Iris pigment epithelial cell (primary cell): ENCODE data around the gene TRAPPC6A.
A peak's percentile ranks its signal among the peaks of the same experiment; 100 is the strongest.
"Not testable (repeated sequence)": the region's sequence is repeated elsewhere in the genome, so short reads cannot be mapped to it uniquely, and the experiment has no call there.

Experiments used
- DNase-seq: peaks from one replicate; pipeline ENCODE4 v3.0.0-alpha.2; 2011; ENCODE audit warnings: low read depth

Gene TRAPPC6A

GRCh38 chr19:45130236-45130635, 47.8 kb downstream of the TRAPPC6A start:
- DNase-seq: no peak

GRCh38 chr19:45128806-45129205, 49.2 kb downstream of the TRAPPC6A start:
- no peak for DNase-seq

DNA sequence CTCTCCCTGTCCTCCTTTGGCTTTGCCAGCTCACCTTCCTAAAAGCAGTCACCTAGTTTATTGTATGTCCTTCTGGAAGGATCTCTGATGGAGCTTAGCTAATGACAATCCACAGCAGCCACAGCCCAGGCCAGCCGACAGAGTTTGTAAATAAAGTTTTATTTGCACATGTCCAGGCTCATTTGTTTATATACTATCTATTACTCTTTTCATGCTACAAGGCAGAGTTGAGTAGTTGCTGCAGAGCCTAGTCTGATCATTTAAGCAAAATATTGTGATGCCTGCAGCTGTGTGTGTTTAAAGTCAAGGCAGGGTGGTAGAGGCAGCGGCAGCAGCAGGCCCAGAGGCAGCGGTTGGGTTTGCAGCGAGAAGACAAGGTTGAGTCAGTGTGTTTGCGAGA, 49.9 kb downstream of the TRAPPC6A start:
- no peak for DNase-seq

DNA sequence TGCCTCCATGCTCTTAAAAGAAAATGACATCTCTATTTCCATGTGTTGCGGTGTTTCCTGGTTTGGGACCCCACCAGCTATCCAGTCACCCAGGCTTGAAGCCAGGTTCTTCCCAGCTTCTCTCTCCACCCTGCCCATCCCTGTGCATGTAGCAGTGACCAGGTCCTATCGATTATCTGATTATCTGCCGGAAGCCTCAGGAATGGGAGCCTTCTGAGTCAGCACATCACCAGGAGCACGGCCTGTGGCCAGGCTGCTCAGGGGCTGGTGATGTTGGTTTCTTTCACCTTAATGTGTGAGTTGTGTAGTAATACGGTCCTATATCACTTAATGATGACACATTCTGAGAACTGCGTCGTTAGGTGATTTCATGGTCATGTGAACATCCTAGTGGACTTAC, 51.4 kb downstream of the TRAPPC6A start:
- DNase-seq: no peak

DNA sequence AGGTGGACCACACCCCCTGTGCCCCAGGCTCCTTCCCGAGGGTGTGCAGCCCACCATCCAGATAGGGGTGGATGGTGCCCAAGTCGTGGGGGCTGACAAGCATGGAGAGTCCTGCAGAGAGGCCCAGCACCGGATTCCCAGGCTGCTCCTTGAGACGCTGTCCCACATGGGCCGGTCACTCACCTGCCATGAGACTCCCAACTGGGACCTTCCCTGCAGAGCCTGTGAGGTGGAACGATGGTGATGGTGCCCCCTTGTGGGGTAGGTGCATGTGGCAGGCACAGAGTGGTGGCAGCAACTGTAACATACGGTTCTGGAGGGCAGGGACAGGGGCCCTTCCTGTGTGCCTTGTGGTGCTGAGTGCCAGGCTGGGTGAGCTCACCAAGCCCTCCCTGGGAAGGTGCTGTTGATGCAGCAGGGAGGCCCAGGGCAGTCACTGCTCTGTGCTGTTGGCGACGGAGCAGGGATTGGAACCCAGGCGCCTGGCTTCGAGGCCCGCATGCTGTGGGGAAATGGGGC, 52.0 kb downstream of the TRAPPC6A start:
- DNase-seq: peak; percentile 41

DNA sequence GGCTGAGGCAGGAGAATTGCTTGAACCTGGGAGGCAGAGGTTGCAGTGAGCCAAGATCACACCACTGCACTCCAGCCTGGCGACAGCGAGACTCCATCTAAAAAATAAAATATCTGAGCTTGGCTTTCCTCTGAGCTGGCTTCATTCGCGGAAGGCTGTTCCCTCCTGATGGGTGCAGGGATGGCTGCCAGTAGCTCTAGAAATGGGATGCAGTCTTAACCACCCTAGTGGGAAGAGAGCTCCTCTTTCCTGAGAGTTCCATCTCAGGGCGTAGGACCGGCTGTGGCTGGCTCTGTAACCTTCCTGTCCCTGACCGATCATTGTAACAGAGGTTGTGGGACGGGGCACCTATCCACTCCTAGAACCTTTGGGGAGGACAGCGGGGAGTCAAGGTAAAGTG, 52.7 kb downstream of the TRAPPC6A start:
- no peak for DNase-seq

GRCh38 chr19:45124021-45124420, 54.0 kb downstream of the TRAPPC6A start:
- DNase-seq: no peak

DNA sequence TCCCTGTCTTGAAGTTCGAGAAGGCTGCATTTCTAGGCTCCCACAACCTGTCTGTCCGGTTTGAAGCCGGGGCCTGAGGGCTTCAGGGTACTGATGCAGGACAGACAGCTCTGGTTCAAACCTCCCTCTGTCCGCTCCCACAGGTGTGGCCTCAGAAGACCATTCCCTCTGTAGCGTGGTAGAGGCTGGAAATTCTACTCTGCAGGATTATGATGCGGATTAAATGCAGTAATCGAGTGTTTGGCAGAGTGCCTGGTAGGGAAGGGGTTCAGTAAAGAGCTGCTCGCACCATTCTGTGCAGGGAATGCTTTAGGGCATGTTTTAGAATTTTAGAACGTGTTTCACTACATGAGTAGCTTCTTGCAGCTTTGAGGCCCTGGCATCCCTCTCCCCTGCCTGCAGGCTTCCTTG, 54.6 kb downstream of the TRAPPC6A start:
- DNase-seq: no peak

- no peak for DNase-seq
These were observed 55.2 kb downstream of the TRAPPC6A start for GRCh38 chr19:45122832-45123231.

GRCh38 chr19:45121827-45122345, 56.2 kb downstream of the TRAPPC6A start:
- DNase-seq: no peak

GRCh38 chr19:45119582-45119981, 58.5 kb downstream of the TRAPPC6A start:
- no peak for DNase-seq

GRCh38 chr19:45118591-45119355, 59.3 kb downstream of the TRAPPC6A start:
- not testable (repeated sequence) for DNase-seq

DNA sequence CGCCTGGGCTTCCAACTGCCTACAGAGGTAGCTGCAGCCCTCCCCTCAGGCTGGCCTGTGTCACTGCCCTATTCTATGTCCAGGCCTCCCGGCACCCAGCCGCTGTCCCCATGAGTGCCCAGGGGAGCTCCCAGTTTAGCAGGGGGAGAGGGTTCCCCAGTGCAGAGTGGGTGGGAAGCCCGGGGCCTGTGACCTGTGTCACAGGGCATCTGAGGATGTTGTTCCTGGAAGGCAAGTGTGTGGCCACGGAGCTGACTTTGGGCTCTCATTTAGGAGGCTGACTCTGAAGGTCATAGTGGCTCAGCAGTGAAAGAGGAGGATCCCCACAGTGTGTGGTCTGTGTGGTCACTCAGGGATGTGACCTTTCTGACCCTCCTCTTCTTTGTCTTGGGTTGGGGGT, 59.9 kb downstream of the TRAPPC6A start:
- no peak for DNase-seq

- DNase-seq: no peak
These were observed 60.4 kb downstream of the TRAPPC6A start for GRCh38 chr19:45117671-45118070.

- DNase-seq: no peak
These were observed 60.9 kb downstream of the TRAPPC6A start for GRCh38 chr19:45117167-45117594.

GRCh38 chr19:45115809-45116615, 62.0 kb downstream of the TRAPPC6A start:
- DNase-seq: no peak

DNA sequence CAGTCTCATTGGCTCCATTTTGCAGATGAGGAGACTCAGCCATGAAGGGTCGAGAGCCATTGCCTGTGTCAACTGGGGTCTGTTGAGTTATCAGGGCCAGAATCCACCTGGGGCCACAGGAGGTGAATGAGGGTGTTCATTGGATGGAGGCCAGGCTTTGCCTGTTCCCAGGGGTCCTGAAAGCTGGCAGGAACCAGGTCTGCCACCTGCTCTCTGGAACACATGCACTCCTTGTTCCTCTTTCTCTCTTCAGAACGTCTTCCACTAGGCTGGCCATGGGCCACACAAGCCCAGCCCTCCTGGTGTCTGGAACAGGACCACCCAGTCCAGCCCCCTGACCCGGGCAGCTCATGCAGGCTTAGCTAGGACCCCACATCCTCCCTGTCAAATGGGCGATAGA, 63.9 kb downstream of the TRAPPC6A start:
- no peak for DNase-seq

GRCh38 chr19:45113628-45114027, 64.4 kb downstream of the TRAPPC6A start:
- DNase-seq: no peak
